Stimulated activated CD4-positive, alpha-beta T cell treated with anti-CD3 and anti-CD28 coated beads, Interleukin-4, amount 100 ng/mL, for 4 hours (primary cell): ENCODE measurements around the gene MAGI3.
"Not testable (repeated sequence)": the region's sequence is repeated elsewhere in the genome, so short reads cannot be mapped to it uniquely, and the experiment has no call there.

Source experiments
- DNase-seq, 2 experiments: peaks; one replicate each; pipeline ENCODE4 v3.0.0-alpha.2; 2020

Gene MAGI3

DNA sequence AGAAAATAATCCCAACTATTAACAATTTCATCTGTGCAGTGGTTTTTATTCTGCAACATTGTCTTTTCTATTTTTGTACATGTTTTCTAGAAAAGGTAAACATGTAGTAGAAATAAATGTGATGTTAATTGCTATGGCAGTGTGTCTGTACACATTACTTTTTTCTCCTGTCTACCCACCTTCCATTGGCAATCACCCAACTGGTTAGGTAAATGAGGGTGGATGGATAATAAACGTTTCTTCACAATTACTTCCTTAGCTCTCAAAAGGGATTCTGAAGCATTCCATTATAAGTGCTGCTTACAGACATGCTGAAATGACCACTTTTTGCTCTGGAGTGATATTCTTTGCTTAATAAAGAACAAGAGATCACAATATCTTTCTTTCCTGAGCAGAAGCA lies 61.4 kb downstream of the MAGI3 start:
- no peak for DNase-seq

DNA sequence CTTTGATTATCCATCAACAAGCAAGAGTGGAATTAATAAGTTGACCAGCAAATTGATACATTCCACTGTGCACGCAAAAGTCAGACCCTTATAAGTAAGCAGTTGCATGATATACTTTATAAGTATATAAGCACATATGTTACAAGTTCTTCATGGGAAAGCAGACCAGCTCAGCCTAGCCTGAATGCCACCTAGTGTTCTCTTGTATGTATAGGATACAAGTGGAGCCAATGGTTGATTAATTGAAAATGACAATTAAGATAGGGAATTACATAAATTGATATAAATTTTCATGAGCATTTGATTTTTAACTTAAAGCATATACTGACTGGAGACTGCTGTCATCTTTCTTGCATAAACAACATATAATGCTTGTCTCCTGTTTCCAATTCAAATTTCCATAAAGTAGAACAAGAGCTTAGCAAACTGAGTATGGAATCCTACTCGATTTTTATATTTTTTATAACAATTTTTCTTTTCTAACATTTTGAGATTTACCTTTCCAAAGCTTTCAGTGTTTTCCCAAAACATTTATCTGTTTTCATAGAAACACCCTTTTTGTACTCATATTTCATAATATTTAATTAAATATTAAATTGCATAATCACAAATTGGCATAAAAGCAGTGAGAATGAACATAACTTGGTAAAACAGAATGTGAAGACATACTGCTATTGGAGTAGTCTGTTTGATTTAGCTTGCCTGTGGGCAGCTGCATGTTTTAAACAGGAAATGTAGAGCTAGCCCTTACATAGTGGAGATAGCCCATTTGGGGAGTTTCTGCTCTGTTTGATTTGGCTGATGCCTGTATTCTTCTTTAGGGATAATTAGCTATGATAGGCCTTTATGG lies 62.8 kb downstream of the MAGI3 start:
- DNase-seq, result no peak

DNA sequence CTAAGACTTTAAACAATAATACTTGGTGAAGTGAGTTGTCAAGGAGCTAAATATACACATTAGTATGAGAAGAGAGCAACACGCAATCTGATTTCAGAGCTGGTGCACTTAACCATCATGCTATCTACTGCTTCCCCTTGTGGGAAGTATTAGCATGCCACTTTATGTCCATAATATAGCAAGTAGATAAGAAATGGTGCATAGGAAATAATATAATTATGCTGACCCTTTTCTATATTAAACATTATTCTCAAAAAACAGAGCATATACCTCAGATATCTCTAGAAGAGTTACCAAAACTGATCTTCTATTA lies 63.4 kb downstream of the MAGI3 start:
- no peak for DNase-seq

DNA sequence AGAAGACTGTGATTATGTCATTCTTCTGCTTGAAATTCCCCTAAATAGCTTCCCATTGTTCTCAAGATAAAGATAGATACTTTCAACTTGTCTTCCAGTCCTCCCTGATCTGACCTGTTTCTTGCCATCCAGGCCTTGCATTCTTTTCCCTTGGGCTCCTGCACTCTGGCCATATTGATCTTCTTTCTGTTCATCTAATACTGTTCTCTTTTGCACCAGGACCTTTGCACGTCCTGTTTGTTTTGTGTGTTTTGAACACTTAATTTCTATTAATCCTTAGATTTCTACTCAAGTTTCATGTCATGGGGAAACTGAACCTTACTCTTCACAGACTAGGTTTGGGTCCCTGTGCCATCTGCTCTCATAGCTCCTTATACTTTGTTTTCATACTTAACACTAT lies 65.1 kb downstream of the MAGI3 start:
- no peak for DNase-seq

DNA sequence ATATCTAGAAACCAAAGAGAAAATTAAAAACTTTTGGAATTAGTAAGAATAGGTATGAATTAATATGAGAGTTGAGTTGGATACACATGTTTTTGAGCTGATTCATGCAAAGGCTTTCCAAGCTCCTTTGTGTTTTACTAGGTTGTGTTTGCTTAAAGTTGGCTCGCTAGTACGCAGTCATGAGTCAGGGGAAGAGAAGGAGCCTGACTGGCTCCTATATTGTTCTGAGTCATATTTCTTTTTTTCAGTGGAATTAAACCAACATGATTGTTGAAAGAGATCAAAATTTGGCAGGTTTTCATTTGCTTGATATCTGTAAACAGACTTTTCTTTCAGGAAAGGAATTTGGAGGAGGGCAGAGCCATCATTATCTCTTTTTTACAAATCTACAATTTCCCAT lies 66.7 kb downstream of the MAGI3 start:
- DNase-seq, result no peak

DNA sequence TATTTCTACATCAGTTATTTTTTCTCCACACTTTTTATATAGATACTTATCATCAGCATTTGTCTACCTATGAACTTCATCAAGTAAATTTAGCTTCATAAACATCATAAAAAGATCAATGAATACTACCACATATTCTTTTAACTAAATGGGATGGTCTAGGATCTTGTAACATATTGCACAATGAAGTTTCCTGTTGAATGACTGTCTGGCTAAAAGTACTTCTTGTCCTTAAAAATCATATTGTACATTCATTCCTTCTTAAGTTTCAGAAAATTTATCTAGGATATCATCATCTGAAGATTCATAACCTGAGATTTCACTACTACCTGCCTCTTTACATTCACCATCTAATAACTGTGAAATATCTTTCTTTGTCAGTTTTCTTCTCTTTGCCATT lies 69.0 kb downstream of the MAGI3 start:
- DNase-seq, result no peak

DNA sequence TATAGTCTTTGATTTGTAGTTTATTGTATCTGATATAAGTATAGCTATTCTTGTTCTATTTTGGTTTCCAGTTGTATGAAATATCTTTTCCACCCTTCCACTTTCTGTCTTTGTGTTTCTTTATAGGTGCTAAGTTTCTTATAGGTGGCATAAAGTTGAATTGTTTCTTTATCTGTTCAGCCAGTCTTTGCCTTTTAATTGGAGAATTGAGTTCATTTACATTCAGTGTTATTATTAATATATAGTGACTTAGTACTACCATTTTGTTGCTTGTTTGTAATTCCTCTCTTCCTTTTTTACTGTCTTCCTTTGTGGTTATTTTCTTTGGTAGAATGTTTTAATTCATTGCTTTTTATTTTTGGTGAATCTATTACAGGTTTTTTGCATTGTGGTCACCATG lies 77.7 kb downstream of the MAGI3 start:
- DNase-seq, result no peak

DNA sequence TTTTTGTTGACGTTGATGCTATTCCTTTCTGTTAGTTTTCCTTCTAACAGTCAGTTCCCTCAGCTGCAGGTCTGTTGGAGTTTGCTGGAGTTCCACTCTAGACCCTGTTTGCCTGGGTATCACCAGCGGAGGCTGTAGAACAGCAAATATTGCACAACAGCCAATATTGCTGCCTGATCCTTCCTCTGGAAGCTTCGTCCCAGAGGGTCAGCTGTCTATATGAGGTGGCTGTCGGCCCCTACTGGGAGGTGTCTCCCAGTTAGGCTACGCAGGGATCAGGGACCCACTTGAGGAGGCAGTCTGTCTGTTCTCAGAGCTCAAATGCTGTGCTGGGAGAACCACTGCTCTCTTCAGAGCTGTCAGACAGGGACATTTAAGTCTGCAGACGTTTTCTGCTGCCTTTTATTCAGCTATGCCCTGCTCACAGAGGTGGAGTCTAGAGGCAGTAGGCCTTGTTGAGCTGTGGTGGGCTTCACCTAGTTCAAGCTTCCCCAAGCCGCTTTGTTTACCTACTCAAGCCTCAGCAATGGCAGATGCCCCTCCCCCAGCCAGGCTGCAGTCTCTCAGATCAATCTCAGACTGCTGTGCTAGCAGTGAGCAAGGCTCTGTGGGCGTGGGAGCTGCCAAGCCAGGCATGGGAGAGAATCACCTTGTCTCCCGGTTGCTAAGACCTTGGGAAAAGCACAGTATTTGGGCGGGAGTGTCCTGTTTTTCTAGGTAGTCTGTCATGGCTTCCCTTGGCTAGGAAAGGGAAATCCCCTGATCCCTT lies 88.3 kb downstream of the MAGI3 start:
- DNase-seq, result not testable (repeated sequence)

DNA sequence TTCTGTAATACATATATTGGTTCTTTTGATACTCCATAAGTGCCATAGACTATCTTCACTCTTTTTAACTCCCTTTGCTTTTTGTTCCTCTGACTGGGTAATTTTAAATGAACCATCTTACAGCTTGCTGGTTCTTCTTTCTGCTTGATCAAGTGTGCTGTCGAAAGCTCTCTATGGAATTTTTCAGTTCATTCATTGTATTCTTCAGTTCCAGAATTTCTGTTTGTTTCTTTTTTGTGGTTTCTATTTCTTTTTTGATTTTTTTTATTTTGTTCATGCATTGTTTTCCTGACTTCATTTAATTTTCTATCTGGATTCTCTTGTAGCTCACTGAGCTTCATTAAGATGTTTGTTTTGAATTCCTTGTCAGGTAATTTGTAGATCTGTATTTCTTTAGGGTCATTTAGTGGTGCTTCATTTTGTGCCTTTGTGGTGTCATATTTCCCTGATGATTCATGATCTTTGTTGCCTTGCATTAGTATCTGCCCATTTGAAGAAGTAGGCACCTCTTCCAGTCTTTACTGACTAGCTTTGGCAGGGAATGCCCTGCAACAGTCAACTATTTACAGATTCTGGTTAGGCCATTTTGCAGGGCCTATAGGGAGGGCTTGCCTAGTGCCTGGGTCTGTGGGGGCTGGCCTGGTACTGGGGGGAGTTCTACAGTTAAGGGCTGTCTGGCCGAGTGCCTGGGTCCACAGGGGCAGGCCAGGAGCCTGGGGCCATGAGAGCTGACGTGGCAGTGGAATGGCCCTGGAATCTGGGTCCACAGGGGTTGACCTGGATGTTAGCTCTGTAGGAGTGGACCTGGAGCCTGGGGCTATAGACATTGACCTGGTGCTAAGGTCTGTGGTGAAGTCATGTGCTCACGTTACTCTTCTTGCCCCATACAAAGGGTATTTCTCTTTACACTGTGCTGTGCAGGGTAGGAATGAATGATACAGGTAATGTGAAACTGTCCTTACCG lies 89.7 kb downstream of the MAGI3 start:
- DNase-seq, result no peak

DNA sequence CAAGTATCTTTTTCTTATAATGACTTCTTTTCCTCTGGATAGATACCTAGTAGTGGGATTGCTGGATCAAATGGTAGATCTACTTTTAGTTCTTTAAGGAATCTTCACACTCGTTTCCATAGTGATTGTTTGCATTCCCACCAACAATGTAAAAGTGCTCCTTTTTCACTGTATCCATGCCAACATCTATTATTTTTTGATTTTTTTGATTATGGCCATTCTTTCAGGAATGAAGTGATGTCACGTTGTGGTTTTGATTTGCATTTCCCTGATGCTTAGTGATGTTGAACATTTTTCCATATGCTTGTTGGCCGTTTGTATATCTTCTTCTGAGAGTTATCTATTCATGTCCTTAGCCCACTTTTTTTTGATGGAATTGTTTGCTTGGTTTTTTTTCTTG lies 94.8 kb downstream of the MAGI3 start:
- not testable (repeated sequence) for DNase-seq

DNA sequence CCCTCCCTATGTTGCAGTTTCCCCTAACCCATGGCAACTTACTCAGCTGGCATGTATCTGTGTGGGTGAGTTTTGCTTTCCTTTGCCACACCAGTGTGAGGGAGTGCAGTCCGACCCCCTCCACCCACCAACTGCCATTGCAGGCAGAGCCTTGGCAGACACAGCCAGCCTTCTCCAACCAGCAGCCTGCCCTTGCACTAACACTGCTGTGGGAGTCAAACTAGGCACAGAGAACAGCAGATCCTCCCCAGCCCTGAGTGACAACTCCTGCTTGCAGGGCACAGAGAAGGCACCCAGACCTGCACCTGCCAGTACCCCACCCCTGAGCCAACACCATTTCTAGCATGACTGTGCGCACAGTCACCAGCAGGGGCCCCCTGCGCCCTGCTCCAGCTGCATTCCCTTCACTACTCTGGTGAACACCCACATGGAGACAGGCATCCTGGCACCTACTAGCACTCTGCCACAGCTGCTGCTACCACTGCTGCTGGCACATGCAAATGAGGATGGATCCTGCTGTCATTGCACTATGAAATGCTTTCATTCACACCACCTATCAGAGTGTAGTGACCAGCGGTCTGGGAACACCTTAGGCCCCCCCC lies 98.4 kb downstream of the MAGI3 start:
- no peak for DNase-seq

DNA sequence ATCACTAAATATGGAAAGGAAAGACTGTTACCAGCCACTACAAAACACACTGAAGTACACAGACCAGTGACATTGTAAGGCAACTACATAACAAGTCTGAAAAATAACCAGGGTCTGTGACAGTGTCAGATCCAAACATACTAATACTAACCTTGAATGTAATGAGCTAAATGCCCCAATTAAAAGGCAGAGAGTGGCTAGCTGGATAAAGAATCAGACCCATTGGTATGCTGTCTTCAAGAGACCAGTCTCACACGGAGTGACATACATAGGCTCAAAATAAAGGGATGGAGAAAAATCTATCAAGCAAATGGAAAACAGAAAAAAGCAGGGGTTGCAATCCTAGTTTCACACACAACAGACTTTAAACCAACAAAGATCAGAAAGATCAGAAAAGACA lies 100.1 kb downstream of the MAGI3 start:
- no peak for DNase-seq

DNA sequence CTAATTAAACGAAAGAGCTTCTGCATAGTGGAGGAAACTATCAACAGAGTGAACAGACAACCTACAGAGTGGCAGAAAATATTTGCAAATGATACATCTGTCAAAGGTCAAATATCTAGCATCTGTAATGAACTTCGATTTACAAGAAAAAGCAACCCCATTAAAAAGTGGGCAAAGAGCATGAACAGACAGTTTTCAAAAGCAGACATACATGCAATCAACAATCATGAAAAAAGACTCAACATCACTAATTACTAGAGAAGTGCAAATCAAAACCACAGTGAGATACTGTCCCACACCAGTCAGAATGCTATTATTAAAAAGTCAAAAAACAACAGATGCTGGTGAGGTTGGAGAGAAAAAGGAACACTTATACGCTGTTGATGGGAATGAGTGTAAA lies 103.2 kb downstream of the MAGI3 start:
- no peak for DNase-seq

DNA sequence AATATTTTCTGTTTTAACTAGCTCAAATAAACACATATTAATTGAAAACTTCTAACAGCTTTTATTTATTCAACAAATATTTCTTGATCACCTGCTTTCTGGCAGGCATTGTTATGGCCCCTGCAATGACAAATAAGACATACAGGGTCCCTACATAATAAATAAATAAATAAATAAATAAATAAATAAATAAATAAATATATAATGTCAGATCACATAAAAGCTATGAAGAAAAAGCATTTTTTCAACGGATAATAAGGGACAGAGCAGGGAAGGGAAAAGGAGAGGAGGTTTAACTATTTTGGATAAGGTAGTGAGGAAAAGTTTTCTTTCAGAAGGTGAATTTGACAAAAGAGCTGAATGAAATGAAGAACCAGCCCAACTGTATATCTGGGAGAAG lies 115.0 kb downstream of the MAGI3 start:
- no peak for DNase-seq

DNA sequence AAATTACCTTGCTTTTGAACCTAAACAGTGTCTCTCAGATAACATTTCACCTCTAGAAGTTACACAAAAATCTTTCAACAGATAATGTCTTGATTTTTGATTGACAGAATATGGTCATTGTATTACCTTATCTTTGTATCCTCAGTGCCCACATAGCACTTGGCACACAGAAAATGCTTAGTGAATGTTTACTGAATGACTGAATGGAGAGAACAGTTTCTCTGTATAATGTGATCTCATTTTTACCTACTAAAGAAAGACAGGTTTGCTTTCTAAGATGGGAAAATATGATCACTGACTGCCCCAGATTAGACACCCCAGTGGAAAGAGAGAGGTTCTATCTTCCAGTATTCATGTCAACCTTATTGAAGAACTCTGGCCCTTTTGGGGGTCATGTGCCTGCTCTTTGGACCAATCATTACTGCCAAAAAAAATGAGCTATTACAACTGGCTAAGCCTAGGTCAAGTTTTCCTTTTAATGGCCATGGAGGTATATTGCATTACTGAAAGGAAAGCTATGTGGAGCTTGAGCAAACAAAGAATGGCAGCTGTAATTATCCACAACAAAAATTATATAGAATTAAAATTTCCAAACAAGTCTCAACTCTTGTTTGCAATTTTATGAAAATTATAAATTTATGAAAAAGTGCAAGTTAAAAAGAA lies 117.4 kb downstream of the MAGI3 start:
- no peak for DNase-seq

DNA sequence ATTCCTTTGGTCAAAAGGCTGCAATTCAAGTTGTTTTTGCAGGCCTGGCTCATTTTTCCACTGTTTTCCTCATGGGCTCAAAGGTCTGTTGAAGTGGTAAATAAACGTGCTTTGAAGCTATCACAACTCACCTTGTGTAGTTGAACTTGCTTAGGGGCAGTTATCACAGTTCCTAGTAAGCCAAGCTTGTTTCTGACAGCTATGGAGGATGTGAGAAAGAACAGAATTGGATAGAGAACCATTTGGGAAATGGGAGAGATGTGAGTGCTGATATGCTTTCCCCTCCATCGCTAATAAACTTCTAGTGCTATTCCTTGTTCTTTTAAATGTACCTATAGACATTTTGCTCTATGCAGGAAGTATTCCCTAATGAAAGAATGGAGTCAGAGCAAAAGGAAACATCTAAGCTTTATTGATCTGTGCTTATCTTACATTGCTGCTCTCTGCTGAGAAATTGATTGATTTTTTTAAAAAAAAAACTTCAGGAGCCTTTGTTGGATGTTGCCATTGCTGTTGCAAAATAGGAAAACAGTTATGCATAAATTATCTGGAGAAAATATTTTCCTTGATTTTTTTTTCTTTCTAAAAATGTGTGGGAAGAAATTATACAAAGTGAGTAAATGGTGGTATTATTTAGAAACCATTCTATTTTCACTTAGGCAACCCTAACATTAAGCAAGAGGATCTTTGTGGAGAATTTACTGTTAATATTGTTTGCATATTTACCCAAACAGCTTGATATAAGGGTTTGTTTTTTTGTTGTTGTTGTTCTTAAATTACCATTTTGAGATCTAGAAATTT lies 118.2 kb downstream of the MAGI3 start:
- no peak for DNase-seq

DNA sequence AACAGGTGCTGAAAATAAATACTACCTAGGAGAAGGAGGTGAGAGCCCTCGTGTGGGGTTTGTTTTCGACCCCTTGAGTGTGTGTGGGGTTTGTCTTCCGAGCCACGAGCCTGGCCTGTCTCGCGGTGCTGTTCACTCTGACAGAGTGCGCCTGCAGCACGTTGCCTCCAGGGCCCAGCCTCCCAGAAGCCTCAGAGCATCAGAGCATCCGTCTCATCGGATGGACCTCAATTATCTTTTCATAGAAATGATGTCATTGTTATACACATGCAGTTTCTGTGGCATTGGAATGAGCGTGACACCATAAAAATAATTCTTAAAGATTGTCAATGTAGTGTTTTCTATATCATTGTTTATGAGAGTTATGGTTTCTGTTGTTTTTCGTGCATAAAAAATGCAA lies 119.5 kb downstream of the MAGI3 start:
- not testable (repeated sequence) for DNase-seq

DNA sequence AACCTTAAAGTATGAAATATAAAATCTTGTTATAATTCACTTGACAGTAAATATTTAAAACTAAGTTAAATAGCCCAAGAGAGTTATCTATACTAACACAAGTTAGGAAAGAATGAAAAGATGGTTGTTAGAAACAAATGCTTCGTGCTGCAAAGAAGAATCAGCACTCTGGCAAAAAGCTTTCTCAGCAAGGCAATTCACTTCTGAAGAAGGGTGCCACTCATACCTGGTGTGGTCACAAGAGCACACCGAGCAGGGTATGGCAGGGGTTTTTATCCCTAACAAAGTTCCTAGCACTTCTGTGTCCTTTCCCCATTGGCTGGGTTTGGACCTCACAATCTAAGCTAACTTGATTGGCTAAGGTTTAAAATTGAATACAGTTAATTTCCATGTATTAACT lies 121.0 kb downstream of the MAGI3 start:
- DNase-seq, result no peak

DNA sequence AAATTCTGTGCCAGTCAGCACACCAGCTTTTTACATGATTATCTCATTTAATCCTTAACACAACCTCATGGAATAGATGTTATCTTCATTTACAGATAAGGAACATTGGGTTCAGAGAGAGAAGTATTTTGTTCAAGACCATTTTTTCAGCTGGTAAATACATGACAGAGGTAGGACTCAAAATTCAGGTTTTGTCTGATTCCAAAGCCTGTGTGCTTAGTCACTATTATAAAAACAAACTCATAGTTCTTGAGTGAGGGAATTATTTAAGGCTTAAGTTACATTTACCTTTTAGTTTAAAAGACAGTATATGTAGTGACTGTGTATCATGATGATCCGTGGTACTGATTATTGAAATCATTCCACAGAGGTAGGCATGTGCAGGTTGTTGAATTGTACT lies 125.2 kb downstream of the MAGI3 start:
- no peak for DNase-seq

DNA sequence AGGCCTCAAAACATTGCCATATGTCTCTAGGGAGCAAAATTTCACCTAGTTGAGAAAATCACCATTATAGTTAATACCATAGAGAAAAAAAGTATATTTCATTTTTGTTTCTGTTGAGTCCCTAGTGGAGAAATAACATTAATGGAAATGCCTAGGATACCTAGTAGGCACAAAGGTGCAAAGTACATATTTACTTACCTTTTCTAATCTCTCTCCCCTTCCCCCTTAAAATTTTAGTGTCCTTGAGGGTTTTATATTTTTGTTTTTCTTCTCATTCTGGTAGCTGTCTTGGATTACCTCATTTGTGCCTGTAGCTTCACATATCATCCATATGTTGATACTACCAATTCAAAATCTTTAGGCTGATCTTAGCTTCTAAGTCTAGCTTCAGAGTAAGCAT lies 127.0 kb downstream of the MAGI3 start:
- no peak for DNase-seq

DNA sequence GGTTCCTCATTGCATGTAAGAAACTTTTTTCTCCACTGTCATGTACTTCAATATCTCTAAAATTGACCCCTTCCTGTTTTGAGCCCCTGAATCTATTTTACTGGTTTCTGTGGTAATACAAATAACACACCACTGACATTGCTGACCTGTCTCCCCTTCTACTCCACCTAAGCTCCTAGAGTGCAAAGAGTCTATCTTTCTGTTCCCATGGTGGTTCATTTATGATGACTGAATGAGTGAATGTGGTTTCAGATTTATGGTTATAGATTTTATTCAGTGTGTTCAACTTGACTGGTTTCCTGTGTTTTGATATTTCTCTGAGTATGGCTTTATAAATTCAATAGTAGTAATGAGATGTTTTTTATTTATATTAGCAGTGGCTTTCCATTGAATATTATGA lies 127.7 kb downstream of the MAGI3 start:
- no peak for DNase-seq

DNA sequence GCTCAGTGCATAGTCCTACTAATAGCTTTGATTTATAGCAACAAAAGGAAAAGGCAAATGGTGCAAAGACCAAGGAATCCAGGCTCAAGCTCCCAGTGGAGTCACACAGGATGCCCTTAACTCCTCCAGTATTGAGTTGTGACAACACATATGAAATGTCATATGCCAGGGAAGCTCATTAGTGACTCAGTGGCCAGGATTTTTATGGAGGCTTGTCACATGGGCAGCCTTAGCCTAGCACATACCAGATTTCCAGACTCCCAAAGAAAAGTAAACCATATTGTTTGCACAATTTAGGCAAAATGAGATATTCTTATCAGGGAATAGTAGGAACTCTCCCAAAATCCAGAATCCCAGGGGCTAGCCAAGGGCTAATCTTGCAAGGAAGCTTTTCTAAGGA lies 129.2 kb downstream of the MAGI3 start:
- DNase-seq, result no peak
